K562 (cell line): ENCODE measurements around the gene CTPS1. TPM values are rescaled to one million over a fixed set of nuclear protein-coding genes. Genes with fewer than 3 reads are reported as not detected.

Source experiments
- ADNP ChIP-seq: fragments of 200-800 bp; sonication (Bioruptor generic); IDR thresholded peaks from 2 replicates; pipeline ENCODE4 v1.6.1; 2016; ENCODE audit warnings: missing genetic modification characterization, missing compliant biosample characterization
- ARNT ChIP-seq, 2 experiments: fragments of 450-650 bp; IDR thresholded peaks; 2 replicates each; pipeline ENCODE4 v1.6.1; 2016; ENCODE audit warnings: mild to moderate bottlenecking in 1 of 2
- ATF1 ChIP-seq, 2 experiments: fragments of 450-650 bp in 1 of 2; IDR thresholded peaks; 2 replicates each; pipeline ENCODE4 v1.6.1; 2016; ENCODE audit warnings: missing compliant biosample characterization in 1 of 2, missing genetic modification characterization in 1 of 2
- CHAMP1 ChIP-seq: fragments of 450-650 bp; IDR thresholded peaks from 2 replicates; pipeline ENCODE4 v1.6.1; 2016; ENCODE audit warnings: mild to moderate bottlenecking
- ETS2 ChIP-seq: IDR thresholded peaks from 2 replicates; pipeline ENCODE4 v1.6.1; 2016; ENCODE audit warnings: borderline replicate concordance, missing genetic modification characterization, mild to moderate bottlenecking, moderate library complexity, missing compliant biosample characterization; ENCODE audit not compliant: poor library complexity, severe bottlenecking
- GTF2A2 ChIP-seq: IDR thresholded peaks from 2 replicates; pipeline ENCODE4 v1.6.1; 2016; ENCODE audit warnings: mild to moderate bottlenecking, missing genetic modification characterization, missing compliant biosample characterization
- HNRNPLL ChIP-seq: fragments of 200-400 bp; formaldehyde crosslinking; IDR thresholded peaks from 2 replicates; pipeline ENCODE4 v1.6.1; 2017; ENCODE audit warnings: low read length, low read depth, mild to moderate bottlenecking; ENCODE audit not compliant: poor library complexity, severe bottlenecking
- HSF4 ChIP-seq: fragments of 250-450 bp; sonication (Bioruptor Pico); IDR thresholded peaks from 2 replicates; pipeline ENCODE4 v2.1.2; 2022; ENCODE audit warnings: mild to moderate bottlenecking, moderate library complexity, borderline replicate concordance
- MAFG ChIP-seq: fragments of 450-650 bp; conservative IDR thresholded peaks from 2 replicates; pipeline ENCODE4 v1.6.1; 2016; ENCODE audit warnings: missing genetic modification characterization, missing compliant biosample characterization
- MBD1 ChIP-seq: fragments of 250-450 bp; sonication (Bioruptor Pico); IDR thresholded peaks from 2 replicates; pipeline ENCODE4 v1.8.0; 2022; ENCODE audit warnings: inconsistent platforms
- MXD1 ChIP-seq: fragments of 250-450 bp; sonication (Bioruptor Pico); IDR thresholded peaks from 2 replicates; pipeline ENCODE4 v1.8.0; 2021; ENCODE audit warnings: borderline replicate concordance, mild to moderate bottlenecking, moderate library complexity; ENCODE audit not compliant: poor library complexity, severe bottlenecking
- NCOA2 ChIP-seq, 2 experiments: fragments of 450-650 bp; IDR thresholded peaks; 2 replicates each; pipeline ENCODE4 v1.6.1; 2018; ENCODE audit warnings: mild to moderate bottlenecking in 2 of 2, moderate library complexity in 1 of 2; ENCODE audit not compliant: partially characterized antibody in 2 of 2
- ZNF134 ChIP-seq: fragments of 250-450 bp; sonication (Bioruptor Pico); conservative IDR thresholded peaks from 2 replicates; pipeline ENCODE4 v1.4.0; 2020
- ZNF318 ChIP-seq, 2 experiments: fragments of 450-650 bp; IDR thresholded peaks; 2 replicates each; pipeline ENCODE4 v1.6.1; 2016; ENCODE audit warnings: mild to moderate bottlenecking in 2 of 2, borderline replicate concordance in 1 of 2, low read depth in 1 of 2, moderate library complexity in 1 of 2
- ZNF551 ChIP-seq: fragments of 250-450 bp; sonication (Bioruptor Pico); IDR thresholded peaks from 2 replicates; pipeline ENCODE4 v1.5.0; 2021; ENCODE audit warnings: mild to moderate bottlenecking, moderate library complexity
- ZSCAN29 ChIP-seq: fragments of 450-650 bp; IDR thresholded peaks from 2 replicates; pipeline ENCODE4 v1.6.1; 2017
- polyA plus RNA-seq, 8 experiments: library from polyadenylated mRNA; depleted of rRNA in 4 of 8; stranded (reverse) in 5 of 8; unstranded in 3 of 8; fragments of >200 nt; fragmentation: Nextera tagmentation in 2 of 8; fragmentation: Illumina TruSeq in 1 of 8; extraction: Ambion mirVana in 2 of 8; extraction: Trizol in 1 of 8; gene quantifications; 2 replicates each; pipeline versions ENCODE4 v1.2.1 to v1.2.3, GENCODE V29; 2011 to 2014; ENCODE audit warnings: inconsistent platforms in 1 of 8, missing spikeins in 1 of 8
- total RNA-seq, 7 experiments: library from RNA; depleted of rRNA in 6 of 7; stranded (reverse); fragments of >200 nt in 6 of 7; fragmentation: Illumina TruSeq in 2 of 7; extraction: Trizol in 2 of 7; gene quantifications; 2 replicates each; pipeline versions ENCODE4 v1.2.1 to v1.2.3, GENCODE V29; 2011 to 2021; ENCODE audit warnings: low replicate concordance in 1 of 7

Gene CTPS1
- total and polyA plus RNA-seq, 9 of the 15 experiments (the other 6 are each of a cell fraction or from before 2014, with no cell fraction given), result 44.4 to 164 (median 87.7) TPM

- TF ChIP-seq MBD1 (CRISPR knock-in tag), result no peak
- TF ChIP-seq MXD1 (CRISPR knock-in tag), result no peak
- 0 out of 2 replicates have a peak, but pooled peaks have one; percentile 20 for TF ChIP-seq GTF2A2 (tag)
- no peak for TF ChIP-seq ZNF318 (IDR thresholded peaks at IDR 0.05; ENCODE audit: borderline replicate concordance in 1 of 2, low read depth in 1 of 2)
- TF ChIP-seq MAFG (tag), result no peak
- no peak for TF ChIP-seq ARNT (IDR thresholded peaks at IDR 0.05)
- TF ChIP-seq ADNP (tag), result no peak
- TF ChIP-seq NCOA2 (IDR thresholded peaks at IDR 0.05; ENCODE audit: partially characterized antibody in 2 of 2), result no peak
- TF ChIP-seq ZNF551 (CRISPR knock-in tag), result no peak
- no peak for TF ChIP-seq HSF4
- TF ChIP-seq ZNF134, result no peak
- no peak for TF ChIP-seq ZSCAN29
- no peak for TF ChIP-seq ATF1 (CRISPR knock-in tag; IDR thresholded peaks at IDR 0.05)
- no peak for TF ChIP-seq ATF1 (tag; IDR thresholded peaks at IDR 0.05)
- no peak for TF ChIP-seq HNRNPLL
- no peak for TF ChIP-seq CHAMP1
- no peak for TF ChIP-seq ETS2 (tag)
Measured at GRCh38 chr1:40980068-40980452, 564 bp downstream of the CTPS1 start (continued).
